HUES48 (cell line): ENCODE measurements around the gene NRXN2.

Source experiments
- H3K27ac ChIP-seq: one replicate; pipeline ENCODE4 v1.7.0; 2013; ENCODE audit warnings: low read depth, low read length, inconsistent platforms
- H3K27me3 ChIP-seq: 2 replicates; pipeline ENCODE4 v1.6.1; 2013; ENCODE audit warnings: mild to moderate bottlenecking, low read length; ENCODE audit not compliant: control insufficient read depth, insufficient read depth
- H3K36me3 ChIP-seq: 2 replicates; pipeline ENCODE4 v1.6.1; 2013; ENCODE audit warnings: low read length; ENCODE audit not compliant: control insufficient read depth, insufficient read depth
- H3K4me1 ChIP-seq: 2 replicates; pipeline ENCODE4 v1.6.1; 2013; ENCODE audit warnings: mild to moderate bottlenecking, low read length; ENCODE audit not compliant: control insufficient read depth, insufficient read depth
- H3K4me3 ChIP-seq: 2 replicates; pipeline ENCODE4 v1.5.1; 2013; ENCODE audit warnings: mild to moderate bottlenecking, low read depth, low read length
- H3K9ac ChIP-seq: 2 replicates; pipeline ENCODE4 v1.6.1; 2013; ENCODE audit warnings: mild to moderate bottlenecking, low read depth, low read length, moderate library complexity
- H3K9me3 ChIP-seq: 2 replicates; pipeline ENCODE4 v1.6.1; 2013; ENCODE audit warnings: low read length; ENCODE audit not compliant: control insufficient read depth, insufficient read depth

The NRXN2 gene

DNA sequence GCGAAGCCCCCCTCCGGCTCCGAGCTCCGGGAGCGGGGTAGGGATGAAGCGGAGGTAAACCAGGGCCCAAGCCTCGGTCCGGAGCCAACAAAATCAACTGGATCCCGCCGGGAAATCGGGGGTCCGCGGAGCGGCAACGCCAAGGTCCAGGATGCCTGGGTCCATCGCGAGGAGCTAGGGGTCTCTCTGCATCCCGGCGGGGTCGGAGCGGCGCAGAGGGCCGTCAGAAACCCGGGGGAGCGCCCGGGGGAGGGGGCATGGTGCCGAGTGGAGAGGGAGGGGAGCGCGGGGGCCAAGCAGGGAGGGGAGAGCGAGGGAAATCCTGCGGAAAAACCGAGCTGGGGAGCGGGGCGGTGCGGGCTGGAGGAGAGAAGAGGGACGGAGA is 80.1 kb downstream of the NRXN2 start:
- peaks cover 88% of the 10 kb centered on the region for H3K27me3 ChIP-seq
- peaks cover 15% of the 10 kb centered on the region for H3K4me1 ChIP-seq
- H3K9me3 ChIP-seq: no peaks in the 10 kb centered on the region
- H3K27ac ChIP-seq: no peak overlapping the region
- H3K9ac ChIP-seq: no peak overlapping the region
- no peaks in the 10 kb centered on the region for H3K36me3 ChIP-seq
- peak overlapping the region; percentile 61 for H3K4me3 ChIP-seq

DNA sequence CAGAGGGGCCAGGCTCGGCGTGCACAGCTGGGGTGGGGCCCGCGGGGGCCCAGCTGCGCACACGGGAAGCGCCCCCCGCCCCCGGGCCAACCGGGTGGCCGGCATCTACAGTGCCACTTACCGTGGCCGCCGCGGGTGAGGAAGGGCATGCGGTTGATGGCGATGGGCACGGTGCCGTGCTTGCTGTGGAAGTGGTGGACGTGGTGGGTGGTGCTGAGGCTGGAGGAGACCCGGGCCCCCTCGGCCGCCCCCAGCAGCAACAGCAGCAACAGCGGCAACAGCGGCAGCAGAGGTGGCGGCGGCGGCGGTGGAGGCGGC is 80.6 kb downstream of the NRXN2 start:
- Histone ChIP-seq H3K9me3 (no peaks in the 10 kb centered on the region), H3K27me3 (peaks cover 88% of the 10 kb centered on the region), H3K36me3 (no peaks in the 10 kb centered on the region), H3K9ac (no peak overlapping the region), H3K4me3 (peak overlapping the region; percentile 61; the same call in 1 of the 2 replicates), H3K27ac (no peak overlapping the region), H3K4me1 (peaks cover 15% of the 10 kb centered on the region)

DNA sequence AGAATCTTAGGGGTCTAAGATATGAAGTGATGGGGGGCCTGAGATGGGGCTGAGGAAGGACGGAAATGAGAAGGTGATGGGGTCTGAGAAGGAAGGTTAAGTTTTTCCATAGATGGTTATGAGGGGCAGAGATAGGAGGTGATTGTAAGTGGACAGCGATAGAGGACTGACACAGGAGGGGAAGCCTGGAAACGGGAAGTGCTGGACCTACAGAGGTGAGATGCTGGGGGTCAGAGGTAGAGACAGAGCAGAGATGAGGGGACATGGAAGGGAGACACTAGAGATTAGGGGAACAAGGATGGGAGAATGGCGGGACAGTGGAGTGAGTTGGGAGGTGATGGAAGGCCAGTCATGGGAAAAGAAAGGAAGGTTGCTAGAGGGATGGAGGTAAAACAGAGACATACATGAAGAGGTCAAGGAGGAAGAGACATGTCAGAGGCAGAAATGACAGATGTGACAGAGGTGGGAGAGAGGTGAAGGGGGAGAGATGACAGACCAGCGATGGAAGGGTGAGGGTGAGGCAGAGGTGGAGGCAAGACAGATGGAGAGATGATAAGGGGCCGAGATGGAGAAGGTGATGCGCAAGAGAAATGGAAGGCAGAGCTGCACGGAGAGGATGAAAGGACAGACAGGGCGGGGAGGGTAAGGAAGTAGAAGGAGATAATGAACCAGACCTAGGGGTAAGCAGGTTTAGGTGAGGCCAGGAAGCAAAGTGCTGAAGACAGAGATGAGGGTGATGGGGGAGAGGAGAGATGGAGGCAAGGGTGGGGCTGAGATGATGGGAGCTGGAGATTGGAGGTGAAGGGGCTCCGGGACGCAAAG is 81.2 kb downstream of the NRXN2 start:
- Histone ChIP-seq H3K27ac (no peak overlapping the region), H3K9ac (no peak overlapping the region), H3K36me3 (no peaks in the 10 kb centered on the region), H3K4me3 (peak overlapping the region; percentile 61; the same call in 1 of the 2 replicates), H3K4me1 (peaks cover 15% of the 10 kb centered on the region), H3K27me3 (peaks cover 91% of the 10 kb centered on the region), H3K9me3 (no peaks in the 10 kb centered on the region)

- Histone ChIP-seq H3K27ac (no peak overlapping the region), H3K4me3 (no peak overlapping the region), H3K9ac (no peak overlapping the region), H3K4me1 (peaks cover 10% of the 10 kb centered on the region), H3K27me3 (peaks cover 76% of the 10 kb centered on the region), H3K9me3 (no peaks in the 10 kb centered on the region), H3K36me3 (no peaks in the 10 kb centered on the region)
These were observed 83.1 kb downstream of the NRXN2 start for GRCh38 chr11:64639885-64640284.

DNA sequence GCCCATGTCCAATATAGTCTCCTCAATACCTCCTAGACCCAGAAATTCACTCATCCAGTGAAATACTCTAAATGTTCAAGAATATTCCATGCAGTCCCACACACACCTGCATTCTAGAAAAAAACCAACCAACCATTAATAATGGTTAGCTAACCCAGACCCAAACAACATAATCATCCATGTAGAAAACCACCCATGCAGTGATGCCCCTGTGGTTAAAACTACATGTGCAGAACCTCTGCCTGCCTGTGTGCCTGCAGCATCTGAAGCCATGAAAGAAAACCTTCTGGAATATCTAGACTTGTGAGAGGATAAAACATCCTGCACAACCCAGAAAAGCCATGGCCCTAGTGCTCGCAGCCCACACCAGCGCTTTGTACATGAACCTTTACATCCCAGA is 84.2 kb downstream of the NRXN2 start:
- Histone ChIP-seq H3K9ac (no peak overlapping the region), H3K4me3 (0 out of 2 replicates have a peak overlapping the region, but pooled peaks have one; percentile 68), H3K27me3 (peaks cover 65% of the 10 kb centered on the region), H3K36me3 (no peaks in the 10 kb centered on the region), H3K9me3 (no peaks in the 10 kb centered on the region), H3K27ac (no peak overlapping the region), H3K4me1 (peaks cover 1% of the 10 kb centered on the region)

GRCh38 chr11:64638018-64638665 is 84.9 kb downstream of the NRXN2 start:
- Histone ChIP-seq H3K27me3 (peaks cover 62% of the 10 kb centered on the region), H3K27ac (no peak overlapping the region), H3K4me1 (no peaks in the 10 kb centered on the region; the same call in 1 of the 2 replicates), H3K9ac (no peak overlapping the region), H3K36me3 (no peaks in the 10 kb centered on the region), H3K9me3 (no peaks in the 10 kb centered on the region), H3K4me3 (peak overlapping the region; percentile 68)

DNA sequence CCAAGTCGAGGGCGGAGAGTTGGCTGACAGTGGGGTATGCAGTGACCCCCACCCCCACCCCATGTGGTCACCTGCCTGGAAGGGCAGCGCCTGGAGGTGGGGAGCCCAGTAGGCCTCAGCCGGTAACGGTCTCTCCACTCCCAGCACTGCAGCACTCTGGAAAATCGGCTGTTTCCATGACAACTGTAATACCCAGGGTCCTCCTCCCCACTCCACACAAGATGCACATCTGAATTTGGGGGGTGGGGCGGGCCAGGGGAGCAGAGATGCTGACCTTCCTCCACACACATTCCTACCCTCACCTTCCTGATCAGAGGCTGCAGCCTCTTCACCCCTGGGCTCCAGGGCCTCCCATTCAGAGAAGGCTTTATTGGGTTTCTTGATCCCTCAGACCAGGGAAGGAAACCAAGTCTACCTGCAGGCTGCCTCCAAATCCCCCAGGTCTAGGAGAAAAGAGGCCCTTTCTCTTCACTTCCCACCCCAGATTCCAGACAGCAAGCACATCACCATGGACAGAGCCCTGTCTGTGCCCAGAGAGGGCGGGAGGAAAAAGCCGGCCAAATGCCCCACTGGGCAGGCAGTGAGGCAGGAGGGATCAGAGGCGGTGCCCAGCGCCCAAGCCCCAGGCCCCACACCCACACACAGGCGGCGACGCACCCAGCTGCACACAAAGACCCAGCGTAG is 85.5 kb downstream of the NRXN2 start:
- H3K4me3 ChIP-seq: peak overlapping the region; percentile 68
- no peaks in the 10 kb centered on the region for H3K36me3 ChIP-seq
- H3K27me3 ChIP-seq: peaks cover 56% of the 10 kb centered on the region
- H3K9ac ChIP-seq: no peak overlapping the region
- no peaks in the 10 kb centered on the region for H3K9me3 ChIP-seq
- H3K27ac ChIP-seq: no peak overlapping the region
- no peaks in the 10 kb centered on the region; the same call in 1 of the 2 replicates for H3K4me1 ChIP-seq

GRCh38 chr11:64633555-64634159 is 89.3 kb downstream of the NRXN2 start:
- Histone ChIP-seq H3K36me3 (no peaks in the 10 kb centered on the region), H3K4me3 (no peak overlapping the region), H3K27me3 (peaks cover 25% of the 10 kb centered on the region), H3K4me1 (peaks cover 7% of the 10 kb centered on the region; the same call in 1 of the 2 replicates), H3K27ac (no peak overlapping the region), H3K9me3 (no peaks in the 10 kb centered on the region), H3K9ac (no peak overlapping the region)

GRCh38 chr11:64632654-64633053 is 90.3 kb downstream of the NRXN2 start:
- Histone ChIP-seq H3K4me3 (no peak overlapping the region), H3K4me1 (peaks cover 7% of the 10 kb centered on the region; the same call in 1 of the 2 replicates), H3K27me3 (peaks cover 15% of the 10 kb centered on the region), H3K9me3 (no peaks in the 10 kb centered on the region), H3K27ac (no peak overlapping the region), H3K36me3 (no peaks in the 10 kb centered on the region), H3K9ac (no peak overlapping the region)

DNA sequence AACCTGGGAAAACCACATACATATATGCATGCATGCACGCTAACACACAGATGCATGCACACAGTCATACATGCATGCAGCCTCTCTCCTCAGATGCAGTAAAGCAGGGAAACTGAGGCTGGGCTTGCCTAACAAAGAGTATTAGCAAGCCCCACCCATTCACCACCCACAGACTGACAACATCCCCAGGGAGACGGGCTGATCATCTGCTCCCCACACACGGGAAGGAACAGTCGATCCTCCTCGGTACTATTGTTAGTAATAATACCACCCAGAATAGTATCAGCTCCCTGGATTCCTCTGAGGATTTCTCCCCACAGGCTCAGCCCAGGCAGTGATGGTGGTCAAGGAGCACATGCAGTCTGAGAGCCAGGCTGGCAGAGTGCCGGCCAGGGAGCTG is 90.8 kb downstream of the NRXN2 start:
- H3K4me3 ChIP-seq: no peak overlapping the region
- no peaks in the 10 kb centered on the region for H3K36me3 ChIP-seq
- H3K27me3 ChIP-seq: peaks cover 11% of the 10 kb centered on the region
- H3K4me1 ChIP-seq: peaks cover 7% of the 10 kb centered on the region; the same call in 1 of the 2 replicates
- H3K27ac ChIP-seq: no peak overlapping the region
- H3K9me3 ChIP-seq: no peaks in the 10 kb centered on the region
- no peak overlapping the region for H3K9ac ChIP-seq
